Mesenchymal stem cell (in vitro differentiated cells and primary cell): Measurements from ENCODE around the gene NUDT16L1.

ENCODE experiments used
- DNase-seq: peaks from one replicate; pipeline ENCODE4 v3.0.0-alpha.2; 2013
- H2AFZ ChIP-seq: one replicate; pipeline ENCODE4 v1.6.1; 2013; ENCODE audit warnings: low read depth, mild to moderate bottlenecking, control low read depth, inconsistent platforms, low read length, moderate library complexity
- H2AK5ac ChIP-seq: 2 replicates; pipeline ENCODE4 v1.6.1; 2013; ENCODE audit warnings: low read length, moderate library complexity, mild to moderate bottlenecking, inconsistent platforms; ENCODE audit not compliant: severe bottlenecking
- H2BK120ac ChIP-seq: one replicate; pipeline ENCODE4 v1.6.1; 2013; ENCODE audit warnings: low read depth, mild to moderate bottlenecking, inconsistent platforms, low read length, moderate library complexity
- H2BK12ac ChIP-seq, 2 experiments: one replicate each; pipeline ENCODE4 v1.6.1; 2013; ENCODE audit warnings: inconsistent platforms in 2 of 2, low read length in 2 of 2, mild to moderate bottlenecking in 2 of 2, moderate library complexity in 2 of 2, control low read depth in 1 of 2
- H2BK15ac ChIP-seq: one replicate; pipeline ENCODE4 v1.6.1; 2013; ENCODE audit warnings: mild to moderate bottlenecking, low read depth, inconsistent platforms; ENCODE audit not compliant: poor library complexity, severe bottlenecking
- H2BK5ac ChIP-seq: 2 replicates; pipeline ENCODE4 v1.6.1; 2013; ENCODE audit warnings: low read depth, mild to moderate bottlenecking, low read length, control low read depth, inconsistent platforms; ENCODE audit not compliant: poor library complexity, severe bottlenecking
- H3K14ac ChIP-seq, 2 experiments: one replicate each; pipeline ENCODE4 v1.6.1; 2013; ENCODE audit warnings: inconsistent platforms in 2 of 2, low read length in 2 of 2, control low read depth in 1 of 2, mild to moderate bottlenecking in 1 of 2, moderate library complexity in 1 of 2
- H3K18ac ChIP-seq, 2 experiments: one replicate each; pipeline ENCODE4 v1.6.1; 2013; ENCODE audit warnings: inconsistent platforms in 2 of 2, low read length in 2 of 2, control low read depth in 1 of 2, low read depth in 1 of 2, mild to moderate bottlenecking in 1 of 2
- H3K23ac ChIP-seq, 2 experiments: one replicate each; pipeline ENCODE4 v1.6.1; 2013; ENCODE audit warnings: inconsistent platforms in 2 of 2, low read length in 2 of 2, mild to moderate bottlenecking in 2 of 2, moderate library complexity in 2 of 2, control low read depth in 1 of 2
- H3K27ac ChIP-seq: 2 replicates; pipeline ENCODE4 v1.5.1; 2013; ENCODE audit warnings: mild to moderate bottlenecking, moderate library complexity, low read length, control low read depth, inconsistent platforms; ENCODE audit not compliant: poor library complexity, severe bottlenecking
- H3K27me3 ChIP-seq, 2 experiments: 2 replicates each; pipeline versions ENCODE4 v1.6.1 to v1.7.0; 2013; ENCODE audit warnings: low read length in 2 of 2, mild to moderate bottlenecking in 2 of 2, moderate library complexity in 2 of 2, control low read depth in 1 of 2, inconsistent platforms in 1 of 2; ENCODE audit not compliant: control insufficient read depth in 1 of 2, insufficient read depth in 1 of 2
- H3K36me3 ChIP-seq, 2 experiments: 2 replicates each; pipeline versions ENCODE4 v1.6.1 to v1.7.0; 2013; ENCODE audit warnings: low read length in 2 of 2, control low read depth in 1 of 2, inconsistent platforms in 1 of 2, low read depth in 1 of 2, mild to moderate bottlenecking in 1 of 2; ENCODE audit not compliant: insufficient read depth in 2 of 2, control insufficient read depth in 1 of 2
- H3K4ac ChIP-seq, 2 experiments: one replicate each; pipeline ENCODE4 v1.6.1; 2013; ENCODE audit warnings: inconsistent platforms in 2 of 2, low read length in 2 of 2, mild to moderate bottlenecking in 2 of 2, moderate library complexity in 2 of 2, control low read depth in 1 of 2, low read depth in 1 of 2
- H3K4me1 ChIP-seq: 2 replicates; pipeline ENCODE4 v1.6.1; 2013; ENCODE audit warnings: low read depth, low read length, control low read depth; ENCODE audit not compliant: control insufficient read depth, insufficient read depth
- H3K4me2 ChIP-seq: 2 replicates; pipeline ENCODE4 v1.6.1; 2013; ENCODE audit warnings: low read length, mild to moderate bottlenecking, inconsistent platforms; ENCODE audit not compliant: poor library complexity, severe bottlenecking
- H3K4me3 ChIP-seq, 2 experiments: 2 replicates each; pipeline versions ENCODE4 v1.5.1 to v1.7.0; 2013; ENCODE audit warnings: low read length in 2 of 2, mild to moderate bottlenecking in 2 of 2, control low read depth in 1 of 2, low read depth in 1 of 2; ENCODE audit not compliant: insufficient read depth in 1 of 2
- H3K79me1 ChIP-seq: replicated peaks from 2 replicates; pipeline ENCODE4 v1.6.1; 2013; ENCODE audit warnings: mild to moderate bottlenecking, control low read depth, low read length, inconsistent platforms; ENCODE audit not compliant: poor library complexity, severe bottlenecking
- H3K9ac ChIP-seq: 2 replicates; pipeline ENCODE4 v1.7.0; 2013; ENCODE audit warnings: mild to moderate bottlenecking, low read length, moderate library complexity
- H3K9me3 ChIP-seq: 2 replicates; pipeline ENCODE4 v1.7.0; 2013; ENCODE audit warnings: mild to moderate bottlenecking, low read length; ENCODE audit not compliant: control insufficient read depth
- H4K8ac ChIP-seq: one replicate; pipeline ENCODE4 v1.6.1; 2013; ENCODE audit warnings: inconsistent platforms, mild to moderate bottlenecking, low read length, moderate library complexity
- H4K91ac ChIP-seq: one replicate; pipeline ENCODE4 v1.6.1; 2013; ENCODE audit warnings: mild to moderate bottlenecking, low read length, inconsistent platforms
- WGBS: methylation state at CpG from one replicate; pipeline ENCODE4 v1.1.7; 2013; ENCODE audit warnings: mixed read lengths; 5-methylcytosine and 5-hydroxymethylcytosine counted together

NUDT16L1 gene

DNA sequence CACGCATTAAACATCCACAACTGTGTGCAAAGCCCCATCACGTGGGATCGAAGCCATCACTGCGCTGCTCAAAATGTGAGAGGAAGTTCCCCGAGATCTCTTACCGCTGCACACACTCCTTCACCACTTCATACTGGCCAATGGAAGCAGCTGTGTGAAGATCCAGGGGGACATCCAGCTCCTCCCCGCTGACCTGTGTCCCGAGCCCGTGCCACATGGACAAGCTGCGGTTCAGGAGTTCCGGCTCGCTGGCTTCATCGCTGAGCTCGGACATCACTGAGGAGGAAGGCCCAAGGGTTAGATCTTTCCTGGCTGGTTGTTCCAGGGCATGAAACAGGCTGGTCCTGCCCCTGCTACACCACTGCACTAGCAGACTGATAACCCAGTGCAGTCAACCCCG lies 36.5 kb downstream of the NUDT16L1 start:
- Histone ChIP-seq H3K27me3 (no peaks in the 10 kb centered on the region), H2BK5ac (no peak overlapping the region), H2BK15ac (no peak overlapping the region), H4K8ac (no peak overlapping the region), H3K4me3 (no peak overlapping the region), H2AK5ac (no peak overlapping the region), H3K4me1 (no peaks in the 10 kb centered on the region), H3K36me3 (peaks cover 43 to 50% of the 10 kb centered on the region in 2 experiments), H4K91ac (no peak overlapping the region), H3K14ac (no peak overlapping the region), H3K9ac (no peak overlapping the region), H3K4me2 (no peak overlapping the region), H2BK12ac (no peak overlapping the region), H2AFZ (no peak overlapping the region), H3K79me1 (peaks cover 49% of the 10 kb centered on the region), H3K27ac (no peak overlapping the region), H3K4ac (no peak overlapping the region), H3K18ac (no peak overlapping the region), H2BK120ac (no peak overlapping the region), H3K9me3 (no peaks in the 10 kb centered on the region), H3K23ac (no peak overlapping the region)
- DNase-seq, result no peak
- WGBS, result 99% methylated on average over 15 of the region's 15 CpGs

- Histone ChIP-seq H4K8ac (no peak overlapping the region), H2BK12ac (no peak overlapping the region), H3K4me2 (peak overlapping the region; percentile 85), H2AFZ (no peak overlapping the region), H3K4ac (no peak overlapping the region), H3K9me3 (no peaks in the 10 kb centered on the region), H3K27ac (no peak overlapping the region), H3K23ac (no peak overlapping the region), H4K91ac (no peak overlapping the region), H3K27me3 (peaks cover 3% of the 10 kb centered on the region in 2 experiments), H2BK15ac (no peak overlapping the region), H2AK5ac (no peak overlapping the region), H3K4me1 (peaks cover 4% of the 10 kb centered on the region), H2BK120ac (no peak overlapping the region), H3K36me3 (peaks cover 25% of the 10 kb centered on the region in 2 experiments), H3K18ac (no peak overlapping the region), H2BK5ac (no peak overlapping the region), H3K4me3 (peak overlapping the region; percentile 45 to 98), H3K14ac (no peak overlapping the region), H3K79me1 (peaks cover 31% of the 10 kb centered on the region), H3K9ac (peak overlapping the region; percentile 94)
- DNase-seq, result no peak
- 61% methylated on average over 9 of the region's 17 CpGs for WGBS
These were observed 39.9 kb downstream of the NUDT16L1 start for GRCh38 chr16:4733211-4733742.

DNA sequence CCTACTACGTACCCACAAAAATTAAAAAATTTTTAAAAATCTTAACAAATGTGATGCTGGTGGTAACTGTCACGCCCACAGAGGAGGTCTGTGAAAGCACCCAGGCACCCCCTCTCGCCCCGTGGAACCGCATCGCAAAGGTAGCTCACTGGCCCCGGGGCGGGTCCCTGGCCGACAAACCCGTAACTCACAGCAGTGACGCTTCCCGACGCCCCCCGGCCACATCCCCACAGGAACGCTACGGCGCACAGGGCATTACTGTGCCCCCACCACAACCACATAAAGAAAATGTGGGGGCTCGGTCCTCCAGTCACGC lies 40.3 kb downstream of the NUDT16L1 start:
- H3K23ac ChIP-seq, result peak overlapping the region in 1 of 2 experiments; percentile 79
- peak overlapping the region; percentile 91 for H2BK15ac ChIP-seq
- WGBS, result 1% methylated on average over 18 of the region's 19 CpGs
- no peaks in the 10 kb centered on the region for H3K9me3 ChIP-seq
- peak overlapping the region; percentile 19 to 23 for H2BK12ac ChIP-seq
- H4K91ac ChIP-seq, result peak overlapping the region; percentile 71
- peak overlapping the region; percentile 23 for H3K27ac ChIP-seq
- peaks cover 3% of the 10 kb centered on the region in 2 experiments for H3K27me3 ChIP-seq
- peak overlapping the region; percentile 47 for H2BK5ac ChIP-seq
- no peak overlapping the region for H2AK5ac ChIP-seq
- H2BK120ac ChIP-seq, result no peak overlapping the region
- peak overlapping the region; percentile 97 to 98 for H3K4me3 ChIP-seq
- peak overlapping the region; percentile 79 to 85 for H3K4ac ChIP-seq
- peak overlapping the region; percentile 85 for H3K4me2 ChIP-seq
- H3K4me1 ChIP-seq, result peaks cover 4% of the 10 kb centered on the region
- DNase-seq, result no peak
- peaks cover 20 to 21% of the 10 kb centered on the region in 2 experiments for H3K36me3 ChIP-seq
- H2AFZ ChIP-seq, result peak overlapping the region; percentile 95
- H3K18ac ChIP-seq, result peak overlapping the region; percentile 64 to 75
- H4K8ac ChIP-seq, result peak overlapping the region; percentile 86
- peaks cover 27% of the 10 kb centered on the region for H3K79me1 ChIP-seq
- peak overlapping the region; percentile 94 for H3K9ac ChIP-seq
- H3K14ac ChIP-seq, result peak overlapping the region in 1 of 2 experiments; percentile 88

GRCh38 chr16:4734063-4734729 lies 40.8 kb downstream of the NUDT16L1 start, which contains the start of the genes ANKS3 and DNAAF8:
ANKS3 (minus strand) TSS chr16:4734271; CDS start chr16:4730149, 4,122 bp downstream.
DNAAF8 (plus strand) TSS chr16:4734537; CDS start chr16:4736515, 1,978 bp downstream.
- Histone ChIP-seq H2BK12ac (peak within 1 kb of the TSS; percentile 19 to 23), H3K4me3 (peak within 1 kb of the TSS; percentile 97 to 98), H3K9me3 (no peaks in the 10 kb centered on the region), H2AK5ac (no peak within 1 kb of the TSS), H3K36me3 (peaks cover 16% of the 10 kb centered on the region in 2 experiments), H4K91ac (peak within 1 kb of the TSS; percentile 71), H3K18ac (peak within 1 kb of the TSS; percentile 75 to 90), H2BK5ac (peak within 1 kb of the TSS; percentile 66), H2AFZ (peak within 1 kb of the TSS; percentile 95), H3K79me1 (peaks cover 23% of the 10 kb centered on the region), H3K4ac (peak within 1 kb of the TSS; percentile 79 to 85), H2BK120ac (peak within 1 kb of the TSS; percentile 30), H3K4me2 (peak within 1 kb of the TSS; percentile 98), H4K8ac (peak within 1 kb of the TSS; percentile 86), H3K14ac (peak within 1 kb of the TSS in 1 of 2 experiments; percentile 88), H3K4me1 (peaks cover 4% of the 10 kb centered on the region), H3K27me3 (peaks cover 3% of the 10 kb centered on the region in 2 experiments), H2BK15ac (peak within 1 kb of the TSS; percentile 91), H3K27ac (peak within 1 kb of the TSS; percentile 82), H3K9ac (peak within 1 kb of the TSS; percentile 94), H3K23ac (peak within 1 kb of the TSS in 1 of 2 experiments; percentile 79)
- WGBS, result under 1% methylated on average over 66 of the region's 70 CpGs
- peak; percentile 99 for DNase-seq
